ENCODE data around the gene TCAF1. TPM values are rescaled to one million over a fixed set of nuclear protein-coding genes. Genes with fewer than 3 reads are reported as not detected.
"Not testable (repeated sequence)": the region's sequence is repeated elsewhere in the genome, so short reads cannot be mapped to it uniquely, and the experiment has no call there.

The TCAF1 gene
- polyA plus RNA-seq, 1 donor (not counting 4 experiments of a cell fraction or from before 2014, with no cell fraction given), result 13.3 TPM

- H3K9me1 ChIP-seq (ENCODE audit: control insufficient read depth, extremely low read depth, insufficient read depth, low read length); FAIRE-seq; H3K27ac ChIP-seq (ENCODE audit: control insufficient read depth, insufficient read depth, low read length); H3K4me3 ChIP-seq (ENCODE audit: control insufficient read depth in 2 of 3, extremely low read depth in 1 of 3, insufficient read depth in 2 of 3, low read depth in 1 of 3, low read length in 3 of 3); H3K4me1 ChIP-seq (ENCODE audit: control insufficient read depth, extremely low read depth, insufficient read depth, low read length); H4K20me1 ChIP-seq (ENCODE audit: control insufficient read depth, extremely low read depth, insufficient read depth, low read length); H3K4me2 ChIP-seq (ENCODE audit: control insufficient read depth, extremely low read depth, insufficient read depth, low read depth, low read length); H3K36me3 ChIP-seq (ENCODE audit: control insufficient read depth in 2 of 2, extremely low read depth in 1 of 2, insufficient read depth in 2 of 2, low read length in 2 of 2); dilution Hi-C loops (cut with MboI; ENCODE audit: extremely low pct_ligation_motif_present, low sequenced_read_pairs); H3K27me3 ChIP-seq (ENCODE audit: control insufficient read depth, extremely low read depth, insufficient read depth, low read length); H3K9ac ChIP-seq (ENCODE audit: control insufficient read depth, extremely low read depth, insufficient read depth, low read length); H3K79me2 ChIP-seq (ENCODE audit: control insufficient read depth, insufficient read depth, low read length); H2AFZ ChIP-seq (ENCODE audit: control insufficient read depth, low read length); H3K9me3 ChIP-seq (ENCODE audit: control insufficient read depth, low read depth, low read length); DNase-seq (ENCODE audit: low read depth, low spot score): not testable (repeated sequence)
Observed at GRCh38 chr7:143857994-143858393, 44.0 kb downstream of the TCAF1 start.

GRCh38 chr7:143855443-143855842, 46.5 kb downstream of the TCAF1 start:
- H3K9me3 ChIP-seq (ENCODE audit: control insufficient read depth, low read depth, low read length); H3K9ac ChIP-seq (ENCODE audit: control insufficient read depth, extremely low read depth, insufficient read depth, low read length); H3K4me3 ChIP-seq (ENCODE audit: control insufficient read depth in 2 of 3, extremely low read depth in 1 of 3, insufficient read depth in 2 of 3, low read depth in 1 of 3, low read length in 3 of 3); H3K4me2 ChIP-seq (ENCODE audit: control insufficient read depth, extremely low read depth, insufficient read depth, low read depth, low read length); FAIRE-seq; H3K36me3 ChIP-seq (ENCODE audit: control insufficient read depth in 2 of 2, extremely low read depth in 1 of 2, insufficient read depth in 2 of 2, low read length in 2 of 2); H2AFZ ChIP-seq (ENCODE audit: control insufficient read depth, low read length); dilution Hi-C loops (cut with MboI; ENCODE audit: extremely low pct_ligation_motif_present, low sequenced_read_pairs); DNase-seq (ENCODE audit: low read depth, low spot score); H3K4me1 ChIP-seq (ENCODE audit: control insufficient read depth, extremely low read depth, insufficient read depth, low read length); H4K20me1 ChIP-seq (ENCODE audit: control insufficient read depth, extremely low read depth, insufficient read depth, low read length); H3K27me3 ChIP-seq (ENCODE audit: control insufficient read depth, extremely low read depth, insufficient read depth, low read length); H3K27ac ChIP-seq (ENCODE audit: control insufficient read depth, insufficient read depth, low read length); H3K79me2 ChIP-seq (ENCODE audit: control insufficient read depth, insufficient read depth, low read length); H3K9me1 ChIP-seq (ENCODE audit: control insufficient read depth, extremely low read depth, insufficient read depth, low read length): not testable (repeated sequence)

GRCh38 chr7:143850682-143851081, 51.3 kb downstream of the TCAF1 start:
- no peak for TF ChIP-seq EZH2 (IDR thresholded peaks at IDR 0.05; ENCODE audit: low read length)
- no peaks in the 10 kb centered on the region for H4K20me1 ChIP-seq (ENCODE audit: control insufficient read depth, extremely low read depth, insufficient read depth, low read length)
- no peak overlapping the region for H3K4me2 ChIP-seq (ENCODE audit: control insufficient read depth, extremely low read depth, insufficient read depth, low read depth, low read length)
- no peaks in the 10 kb centered on the region for H3K4me1 ChIP-seq (ENCODE audit: control insufficient read depth, extremely low read depth, insufficient read depth, low read length)
- no peaks in the 10 kb centered on the region for H3K36me3 ChIP-seq (ENCODE audit: control insufficient read depth in 2 of 2, extremely low read depth in 1 of 2, insufficient read depth in 2 of 2, low read length in 2 of 2)
- no peaks in the 10 kb centered on the region for H3K79me2 ChIP-seq (ENCODE audit: control insufficient read depth, insufficient read depth, low read length)
- H3K9me1 ChIP-seq (ENCODE audit: control insufficient read depth, extremely low read depth, insufficient read depth, low read length), result no peaks in the 10 kb centered on the region
- no peak overlapping the region for H3K9ac ChIP-seq (ENCODE audit: control insufficient read depth, extremely low read depth, insufficient read depth, low read length)
- no peaks in the 10 kb centered on the region for H3K27me3 ChIP-seq (ENCODE audit: control insufficient read depth, extremely low read depth, insufficient read depth, low read length)
- H2AFZ ChIP-seq (ENCODE audit: control insufficient read depth, low read length), result no peak overlapping the region
- FAIRE-seq (no peak), DNase-seq (ENCODE audit: low read depth, low spot score) (no peak)
- H3K27ac ChIP-seq (ENCODE audit: control insufficient read depth, insufficient read depth, low read length), result no peak overlapping the region
- no peak overlapping the region for H3K4me3 ChIP-seq (ENCODE audit: control insufficient read depth in 2 of 3, extremely low read depth in 1 of 3, insufficient read depth in 2 of 3, low read depth in 1 of 3, low read length in 3 of 3)
- H3K9me3 ChIP-seq (ENCODE audit: control insufficient read depth, low read depth, low read length), result no peaks in the 10 kb centered on the region
- dilution Hi-C loops (cut with MboI; ENCODE audit: extremely low pct_ligation_motif_present, low sequenced_read_pairs), result no loop called here

Data from keratinocyte (primary cell).